GM12891 (cell line): ENCODE data around the gene POLD3.

Source experiments
- PAX5 ChIP-seq: IDR thresholded peaks from 2 replicates; pipeline ENCODE4 v1.6.1; 2011; ENCODE audit warnings: low read length, moderate library complexity, mild to moderate bottlenecking; ENCODE audit not compliant: insufficient read depth, severe bottlenecking
- POLR2A ChIP-seq: IDR thresholded peaks from 2 replicates; pipeline ENCODE4 v1.6.1; 2011; ENCODE audit warnings: low read depth, low read length, control low read depth
- POLR2AphosphoS5 ChIP-seq: IDR thresholded peaks from 2 replicates; pipeline ENCODE4 v1.6.1; 2011; ENCODE audit warnings: low read depth, low read length, control low read depth
- POU2F2 ChIP-seq: IDR thresholded peaks from 2 replicates; pipeline ENCODE4 v1.6.1; 2011; ENCODE audit warnings: low read depth, mild to moderate bottlenecking, control low read depth, low read length, moderate library complexity
- SPI1 ChIP-seq: IDR thresholded peaks from 2 replicates; pipeline ENCODE4 v1.6.1; 2011; ENCODE audit warnings: low read depth, low read length, control low read depth
- TAF1 ChIP-seq: IDR thresholded peaks from 2 replicates; pipeline ENCODE4 v1.6.1; 2011; ENCODE audit warnings: low read depth, low read length, control low read depth

- TF ChIP-seq POLR2A (no peak), POLR2AphosphoS5 (no peak), PAX5 (no peak), SPI1 (no peak), TAF1 (no peak), POU2F2 (no peak)
Observed at GRCh38 chr11:74638869-74639268, 46.5 kb downstream of the POLD3 start.
